DLD1 (cell line): ENCODE data around the gene STON2.

ENCODE experiments used
- in situ Hi-C: cut with HindIII; loops from 2 replicates; pipeline ENCODE4 v1.10.0; 2017; ENCODE audit warnings: low sequenced_read_pairs

The STON2 gene

GRCh38 chr14:81341781-81342180 is 58.3 kb downstream of the STON2 start:
- in situ Hi-C loops: no loop called here

- in situ Hi-C loops: no loop called here
Measured at GRCh38 chr14:81341370-81341769, 58.8 kb downstream of the STON2 start.

GRCh38 chr14:81340201-81340600 is 59.9 kb downstream of the STON2 start:
- in situ Hi-C loops: no loop called here

GRCh38 chr14:81337073-81337472 is 63.1 kb downstream of the STON2 start:
- in situ Hi-C loops: no loop called here

- in situ Hi-C loops: no loop called here
Measured at GRCh38 chr14:81336009-81336408, 64.1 kb downstream of the STON2 start.

- in situ Hi-C loops: no loop called here
Measured at GRCh38 chr14:81332725-81333124, 67.4 kb downstream of the STON2 start.

GRCh38 chr14:81331229-81332021 is 68.7 kb downstream of the STON2 start:
- in situ Hi-C loops: no loop called here

- in situ Hi-C loops: no loop called here
Measured at GRCh38 chr14:81330619-81331122, 69.5 kb downstream of the STON2 start.

- in situ Hi-C loops: no loop called here
Measured at GRCh38 chr14:81329640-81330381, 70.3 kb downstream of the STON2 start.

GRCh38 chr14:81326451-81326850 is 73.7 kb downstream of the STON2 start:
- in situ Hi-C loops: no loop called here

- in situ Hi-C loops: no loop called here
Measured at GRCh38 chr14:81324011-81324410, 76.1 kb downstream of the STON2 start.

GRCh38 chr14:81323093-81323492 is 77.0 kb downstream of the STON2 start:
- in situ Hi-C loops: no loop called here

GRCh38 chr14:81319946-81320345 is 80.2 kb downstream of the STON2 start:
- in situ Hi-C loops: no loop called here

- in situ Hi-C loops: no loop called here
Measured at GRCh38 chr14:81319314-81319713, 80.8 kb downstream of the STON2 start.

GRCh38 chr14:81315341-81315740 is 84.8 kb downstream of the STON2 start:
- in situ Hi-C loops: no loop called here

- in situ Hi-C loops: no loop called here
Measured at GRCh38 chr14:81314443-81315175, 85.5 kb downstream of the STON2 start.

- in situ Hi-C loops: no loop called here
Measured at GRCh38 chr14:81313775-81314429, 86.2 kb downstream of the STON2 start.

GRCh38 chr14:81313200-81313599 is 86.9 kb downstream of the STON2 start:
- in situ Hi-C loops: no loop called here

- in situ Hi-C loops: no loop called here
Measured at GRCh38 chr14:81312289-81312876, 87.7 kb downstream of the STON2 start.

- in situ Hi-C loops: no loop called here
Measured at GRCh38 chr14:81311778-81312177, 88.3 kb downstream of the STON2 start.
